ENCODE measurements around the gene CCDC57.
A peak's percentile ranks its signal among the peaks of the same experiment; 100 is the strongest.

Gene CCDC57

DNA sequence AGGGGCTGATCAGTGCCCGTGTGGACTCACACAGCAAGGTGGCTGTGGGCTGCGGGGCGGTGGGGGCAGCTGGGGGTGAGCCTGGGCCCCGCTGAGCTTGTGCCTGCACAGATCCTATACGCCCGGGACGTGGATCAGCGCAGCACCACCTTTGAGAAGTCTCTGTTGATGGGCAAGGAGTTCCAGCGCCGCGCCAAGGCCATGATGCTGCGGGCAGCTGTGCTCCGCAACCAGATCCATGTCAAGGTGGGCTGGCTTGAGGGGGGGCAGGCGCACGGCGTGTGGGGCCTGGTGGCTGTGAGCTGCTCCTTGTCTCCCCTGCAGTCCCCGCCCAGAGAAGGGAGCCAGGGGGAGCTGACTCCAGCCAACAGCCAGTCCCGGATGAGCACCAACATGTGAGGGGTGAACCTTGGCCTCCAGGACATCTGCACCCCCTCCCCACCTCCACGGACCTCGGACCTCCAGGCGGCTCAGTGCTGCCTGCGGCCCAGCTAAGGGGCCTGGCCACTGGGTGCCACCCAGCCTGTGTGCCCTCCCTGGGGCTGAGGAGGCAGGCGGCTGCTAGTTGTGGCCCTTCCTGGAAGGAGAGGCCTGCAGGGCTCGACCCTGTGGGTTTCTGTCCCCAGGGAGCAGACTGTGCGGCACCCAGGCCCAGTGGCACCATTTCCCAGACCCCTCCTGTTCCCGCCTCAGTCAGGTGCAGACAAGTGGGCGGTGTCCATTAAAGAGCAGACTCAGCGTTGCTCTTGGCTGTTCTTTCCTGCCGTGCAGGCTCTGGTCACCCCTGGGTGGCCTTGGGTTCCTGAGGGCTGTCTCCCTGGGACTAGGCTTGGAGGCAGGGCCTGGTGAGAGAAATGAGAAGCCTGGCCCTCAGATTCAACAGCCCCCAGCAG lies 155.7 kb downstream of the CCDC57 start:
- DNase-seq, result no peak

DNA sequence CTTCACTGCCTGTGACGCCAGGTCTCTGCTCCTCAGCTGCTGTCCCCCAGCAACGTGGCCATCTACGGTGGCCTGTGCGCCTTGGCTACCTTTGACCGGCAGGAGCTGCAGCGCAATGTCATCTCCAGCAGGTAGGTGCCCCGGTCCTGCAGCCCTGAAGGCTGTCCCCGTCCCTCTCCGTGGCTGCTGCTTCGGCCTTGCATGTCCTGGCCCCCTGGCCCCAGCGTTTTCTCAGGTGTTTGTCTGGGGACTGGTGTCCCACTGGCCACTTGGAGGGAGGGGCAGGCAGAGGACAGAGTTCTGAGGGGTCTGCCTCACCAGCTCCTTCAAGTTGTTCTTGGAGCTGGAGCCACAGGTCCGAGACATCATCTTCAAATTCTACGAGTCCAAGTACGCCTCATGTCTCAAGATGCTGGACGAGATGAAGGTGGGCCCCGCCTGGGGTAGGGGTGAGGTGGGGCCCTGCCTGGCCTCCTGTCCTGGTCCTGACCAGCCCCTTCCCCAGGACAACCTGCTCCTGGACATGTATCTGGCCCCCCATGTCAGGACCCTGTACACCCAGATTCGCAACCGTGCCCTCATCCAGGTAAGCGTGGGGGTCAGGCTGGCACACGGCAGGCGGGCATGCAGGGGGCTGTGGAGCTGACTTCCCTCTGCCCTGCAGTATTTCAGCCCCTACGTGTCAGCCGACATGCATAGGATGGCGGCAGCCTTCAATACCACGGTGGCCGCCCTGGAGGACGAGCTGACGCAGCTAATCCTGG lies 156.5 kb downstream of the CCDC57 start:
- DNase-seq, result no peak

DNA sequence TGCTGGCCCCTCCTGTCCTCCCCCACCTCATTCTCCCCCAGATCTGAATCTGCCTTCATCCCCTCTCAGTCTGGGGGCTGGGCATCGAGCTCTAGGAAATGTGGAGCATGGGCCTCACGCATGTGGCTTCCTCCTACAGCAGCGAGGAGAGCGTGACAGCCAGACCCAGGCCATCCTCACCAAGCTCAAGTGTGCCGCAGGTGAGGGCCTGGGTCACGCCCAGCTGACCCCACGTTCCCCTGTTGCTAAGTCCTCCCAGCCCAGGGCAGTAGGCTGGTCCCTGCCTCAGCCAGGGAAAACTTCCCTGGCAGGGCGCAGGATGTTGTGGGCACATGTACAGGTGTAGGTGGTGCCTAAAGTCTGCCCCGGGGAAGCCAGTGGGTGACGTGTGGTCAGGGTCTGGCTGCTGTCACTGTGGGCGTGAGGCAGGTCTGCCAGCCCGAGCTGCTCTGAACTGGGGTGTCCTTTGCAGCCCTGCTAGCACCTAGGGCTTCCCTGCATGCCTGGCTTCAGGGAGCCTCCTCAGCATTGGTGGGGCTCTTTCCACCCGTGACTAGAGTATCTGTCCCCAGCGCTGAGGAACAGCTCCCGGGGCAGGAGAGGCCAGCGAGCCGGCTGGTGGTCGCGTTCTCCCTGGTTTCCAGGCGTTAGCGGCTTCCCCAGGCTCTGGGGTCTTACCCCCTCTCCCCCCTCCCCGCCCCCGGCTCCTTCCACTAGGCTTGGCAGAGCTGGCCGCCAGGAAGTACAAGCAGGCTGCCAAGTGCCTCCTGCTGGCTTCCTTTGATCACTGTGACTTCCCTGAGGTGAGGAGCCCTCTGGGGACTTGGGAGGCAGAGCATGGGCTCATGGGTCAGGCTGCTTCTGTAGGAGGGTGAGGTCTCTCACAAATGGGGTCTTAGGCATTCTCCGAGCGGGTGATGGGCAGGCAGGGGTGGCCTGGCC lies 157.3 kb downstream of the CCDC57 start:
- no peak for DNase-seq

- DNase-seq, result no peak
Measured at GRCh38 chr17:82054351-82055022, 158.2 kb downstream of the CCDC57 start.

GRCh38 chr17:82053556-82054263 lies 158.9 kb downstream of the CCDC57 start:
- no peak for DNase-seq

- DNase-seq, result no peak
Measured at GRCh38 chr17:82053130-82053529, 159.5 kb downstream of the CCDC57 start.

DNA sequence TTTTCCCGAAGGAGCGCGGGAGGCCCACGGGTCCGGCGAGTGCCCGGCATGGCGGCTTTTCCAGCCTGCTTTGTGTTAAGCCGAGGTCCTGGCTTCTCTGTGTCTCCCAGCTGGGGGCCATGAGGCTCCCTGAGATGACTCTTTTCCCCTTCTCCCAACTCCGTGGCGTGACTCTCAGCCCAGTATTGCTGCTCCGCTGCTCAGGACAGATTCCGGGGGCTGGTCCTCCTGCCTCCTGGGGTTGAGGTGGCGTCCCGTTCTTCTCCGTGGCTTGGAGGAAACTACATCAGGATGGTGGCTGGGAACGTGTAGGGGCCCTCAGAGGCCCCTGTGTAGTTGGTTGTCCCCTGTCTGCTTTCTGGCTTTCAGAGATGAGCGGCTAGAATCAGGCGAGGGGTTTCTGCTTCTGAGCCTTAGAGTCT lies 160.0 kb downstream of the CCDC57 start:
- no peak for DNase-seq

GRCh38 chr17:82051776-82052637 lies 160.6 kb downstream of the CCDC57 start, which contains the start of the genes GPS1 and RFNG:
GPS1 (plus strand) TSS chr17:82051898; CDS start chr17:82051932, 34 bp downstream.
RFNG (minus strand) TSS chr17:82051811; CDS start chr17:82051766, 45 bp downstream.
- DNase-seq, result peak; percentile 62 to 93 (median 82)

All from suppressor macrophage treated with lipopolysaccharide for 1 hour (primary cell).